Activated CD8-positive, alpha-beta memory T cell treated with anti-CD3 and anti-CD28 coated beads for 1 hour (primary cell): ENCODE measurements around the gene PCDHGB4.
"Not testable (repeated sequence)": the region's sequence is repeated elsewhere in the genome, so short reads cannot be mapped to it uniquely, and the experiment has no call there.

ENCODE experiments used
- DNase-seq, 2 donors: peaks; one replicate each; pipeline ENCODE4 v3.0.0-alpha.2; 2020; ENCODE audit warnings: low read depth in 1 of 2; ENCODE audit errors: extremely low read depth in 1 of 2

Gene PCDHGB4

GRCh38 chr5:141387557-141388311 is at the start of gene PCDHGB4:
TSS of gene PCDHGB4 (plus strand) at chr5:141387698. CDS start at chr5:141387885, 187 bp downstream.
- not testable (repeated sequence) for DNase-seq

- DNase-seq, result no peak
Measured at GRCh38 chr5:141338538-141339306, 48.8 kb upstream of the PCDHGB4 start, which contains the start of gene PCDHGA2. TSS of gene PCDHGA2 (plus strand) at chr5:141338760.

DNA sequence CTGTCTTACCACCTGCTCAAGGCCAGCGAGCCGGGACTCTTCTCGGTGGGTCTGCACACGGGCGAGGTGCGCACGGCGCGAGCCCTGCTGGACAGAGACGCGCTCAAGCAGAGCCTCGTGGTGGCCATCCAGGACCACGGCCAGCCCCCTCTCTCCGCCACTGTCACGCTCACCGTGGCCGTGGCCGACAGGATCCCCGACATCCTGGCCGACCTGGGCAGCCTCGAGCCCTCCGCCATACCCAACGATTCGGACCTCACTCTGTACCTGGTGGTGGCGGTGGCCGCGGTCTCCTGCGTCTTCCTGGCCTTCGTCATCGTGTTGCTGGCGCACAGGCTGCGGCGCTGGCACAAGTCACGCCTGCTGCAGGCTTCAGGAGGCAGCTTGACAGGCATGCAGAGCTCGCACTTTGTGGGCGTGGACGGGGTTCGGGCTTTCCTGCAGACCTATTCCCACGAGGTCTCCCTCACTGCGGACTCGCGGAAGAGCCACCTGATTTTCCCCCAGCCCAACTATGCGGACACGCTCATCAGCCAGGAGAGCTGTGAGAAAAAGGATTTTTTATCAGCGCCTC is 46.6 kb upstream of the PCDHGB4 start:
- DNase-seq, result not testable (repeated sequence)

- DNase-seq, result no peak
Measured at GRCh38 chr5:141342773-141343172, 44.7 kb upstream of the PCDHGB4 start.

DNA sequence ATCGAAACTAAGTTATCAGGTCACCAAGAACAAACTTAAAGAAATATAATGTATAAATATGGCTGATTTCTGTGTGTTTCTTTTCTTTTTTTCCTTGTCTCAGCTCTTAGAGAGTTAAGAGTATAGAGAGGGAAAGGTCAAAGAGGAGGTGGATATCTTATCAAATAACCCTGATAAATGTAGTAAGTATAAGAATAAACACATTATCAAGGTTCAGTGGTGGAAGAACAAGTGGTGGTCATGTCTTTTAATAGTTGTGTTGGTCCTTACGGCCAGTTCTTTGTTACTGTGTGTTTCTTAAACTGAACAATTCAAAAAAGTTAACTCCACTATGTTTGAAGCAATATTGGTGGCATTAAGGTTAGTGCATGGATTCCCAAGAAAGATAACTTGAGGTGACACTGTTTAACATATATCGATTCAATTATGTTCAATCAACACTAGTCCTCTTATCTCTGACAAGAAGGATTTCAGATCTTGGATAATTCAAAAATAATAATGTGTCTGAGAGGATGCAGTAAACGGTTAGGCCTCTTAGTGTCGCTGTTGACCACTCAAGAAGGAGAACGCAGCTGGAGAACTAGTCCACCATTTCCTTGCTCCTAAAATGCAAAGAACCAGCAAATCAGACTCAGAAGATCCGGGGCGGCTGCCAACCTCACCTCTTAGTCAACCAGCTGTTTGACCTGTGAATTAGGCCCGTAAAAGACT is 44.1 kb upstream of the PCDHGB4 start, which contains the start of gene PCDHGA3:
PCDHGA3 (plus strand) TSS at position 588 of the 711 bp plus-strand sequence. CDS start 205 bp downstream, outside the sequence.
- no peak for DNase-seq

DNA sequence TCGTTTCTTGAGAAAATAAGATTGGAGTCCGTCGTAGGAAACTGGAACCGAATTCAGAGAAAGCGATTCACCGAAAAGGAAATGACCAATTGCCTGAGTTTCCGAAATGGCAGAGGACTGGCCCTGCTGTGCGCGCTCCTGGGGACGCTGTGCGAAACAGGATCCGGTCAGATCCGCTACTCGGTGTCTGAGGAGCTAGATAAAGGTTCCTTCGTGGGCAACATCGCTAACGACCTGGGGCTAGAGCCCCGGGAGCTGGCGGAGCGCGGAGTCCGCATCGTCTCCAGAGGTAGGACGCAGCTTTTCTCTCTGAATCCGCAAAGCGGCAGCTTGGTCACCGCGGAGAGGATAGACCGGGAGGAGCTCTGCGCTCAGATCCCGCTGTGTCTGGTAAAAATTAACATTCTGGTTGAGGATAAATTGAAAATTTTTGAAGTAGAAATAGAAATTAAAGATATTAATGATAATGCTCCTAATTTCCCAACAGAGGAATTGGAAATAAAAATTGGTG is 43.5 kb upstream of the PCDHGB4 start:
- no peak for DNase-seq

- DNase-seq, result no peak
Measured at GRCh38 chr5:141345327-141345726, 42.2 kb upstream of the PCDHGB4 start.

DNA sequence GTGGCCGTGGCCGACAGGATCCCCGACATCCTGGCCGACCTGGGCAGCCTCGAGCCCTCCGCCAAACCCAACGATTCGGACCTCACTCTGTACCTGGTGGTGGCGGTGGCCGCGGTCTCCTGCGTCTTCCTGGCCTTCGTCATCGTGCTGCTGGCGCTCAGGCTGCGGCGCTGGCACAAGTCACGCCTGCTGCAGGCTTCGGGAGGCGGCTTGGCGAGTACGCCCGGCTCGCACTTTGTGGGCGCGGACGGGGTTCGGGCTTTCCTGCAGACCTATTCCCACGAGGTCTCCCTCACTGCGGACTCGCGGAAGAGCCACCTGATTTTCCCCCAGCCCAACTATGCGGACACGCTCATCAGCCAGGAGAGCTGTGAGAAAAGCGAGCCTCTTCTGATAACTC is 41.5 kb upstream of the PCDHGB4 start:
- DNase-seq, result not testable (repeated sequence)

- DNase-seq, result no peak
Measured at GRCh38 chr5:141349917-141350619, 37.4 kb upstream of the PCDHGB4 start, which contains the start of gene PCDHGB1. TSS of gene PCDHGB1 (plus strand) at chr5:141350099. CDS start at chr5:141350261, 162 bp downstream.

GRCh38 chr5:141351591-141351990 is 35.9 kb upstream of the PCDHGB4 start:
- DNase-seq, result no peak

- DNase-seq, result no peak
Measured at GRCh38 chr5:141354900-141355469, 32.5 kb upstream of the PCDHGB4 start, which contains the start of gene PCDHGA4. TSS of gene PCDHGA4 (plus strand) at chr5:141355021. CDS start at chr5:141355108, 87 bp downstream.

GRCh38 chr5:141355641-141356040 is 31.9 kb upstream of the PCDHGB4 start:
- no peak for DNase-seq

- no peak for DNase-seq
Measured at GRCh38 chr5:141356133-141356532, 31.4 kb upstream of the PCDHGB4 start.

DNA sequence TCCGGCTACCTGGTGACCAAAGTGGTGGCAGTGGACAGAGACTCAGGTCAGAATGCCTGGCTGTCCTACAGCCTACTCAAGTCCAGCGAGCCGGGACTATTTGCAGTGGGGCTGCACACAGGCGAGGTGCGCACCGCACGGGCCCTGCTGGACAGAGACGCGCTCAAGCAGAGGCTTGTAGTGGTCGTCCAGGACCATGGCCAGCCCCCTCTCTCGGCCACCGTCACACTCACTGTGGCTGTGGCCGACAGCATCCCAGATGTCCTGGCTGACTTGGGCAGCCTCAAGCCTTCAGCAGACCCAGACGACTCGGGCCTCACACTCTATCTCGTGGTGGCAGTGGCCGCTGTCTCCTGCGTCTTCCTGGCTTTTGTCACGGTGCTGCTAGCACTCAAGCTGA is 30.5 kb upstream of the PCDHGB4 start:
- no peak for DNase-seq

- DNase-seq, result no peak
Measured at GRCh38 chr5:141359790-141360426, 27.6 kb upstream of the PCDHGB4 start, which contains the start of gene PCDHGB2. TSS of gene PCDHGB2 (plus strand) at chr5:141359994. CDS start at chr5:141360136, 142 bp downstream.

GRCh38 chr5:141360685-141361084 is 26.8 kb upstream of the PCDHGB4 start:
- DNase-seq, result no peak

DNA sequence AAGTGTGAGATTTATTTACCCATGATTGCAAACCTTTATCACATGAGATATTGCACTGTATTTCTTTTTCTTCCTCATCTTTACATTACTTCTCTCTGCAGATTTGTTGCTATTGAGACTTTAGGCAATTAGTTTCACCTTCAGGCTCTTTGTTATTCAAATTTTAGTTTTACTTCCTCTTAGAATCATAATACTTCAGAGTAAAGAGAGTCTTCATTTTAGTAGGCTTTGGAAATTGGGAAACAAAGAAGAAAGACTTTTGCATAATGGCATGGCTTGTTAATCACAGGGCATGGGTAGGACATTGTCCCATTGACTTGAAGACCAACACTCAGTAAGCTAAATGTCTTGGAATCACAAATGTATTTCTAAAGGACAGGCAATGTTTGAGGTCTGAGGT is 24.8 kb upstream of the PCDHGB4 start:
- no peak for DNase-seq

GRCh38 chr5:141363952-141364660 is 23.4 kb upstream of the PCDHGB4 start, which contains the start of gene PCDHGA5:
TSS of gene PCDHGA5 (plus strand) at chr5:141364162. CDS start at chr5:141364331, 169 bp downstream.
- DNase-seq, result no peak
